Endothelial cell of umbilical vein (primary cell): ENCODE results near the gene NUB1. TPM values are rescaled to one million over a fixed set of nuclear protein-coding genes. Genes with fewer than 3 reads are reported as not detected.

ENCODE experiments used
- BruUV-seq: library from RNA; stranded (reverse); fragments of 400-500 nt; replicated peaks from 2 replicates; lab custom pipeline; 2021; lab: Mats Ljungman, UMichigan
- CTCF ChIA-PET: fragments of 300-600, 350-600 bp; sonication (Branson Sonifier 250); formaldehyde crosslinking; loops from one replicate; lab custom pipeline; 2021; ENCODE audit warnings: antibody characterized with exemption, inconsistent platforms; lab: Charles Lee
- POLR2A ChIA-PET: fragments of 300-600, 350-600 bp; sonication (Branson Sonifier 250); formaldehyde crosslinking; loops from one replicate; lab custom pipeline; 2021; ENCODE audit warnings: antibody characterized with exemption, inconsistent platforms; lab: Charles Lee
- DNase-seq: peaks from one replicate; pipeline ENCODE4 v3.0.0-alpha.2; 2011; ENCODE audit warnings: low read depth, low spot score
- FAIRE-seq: peaks from 2 replicates; lab custom pipeline; 2011; peaks lifted over from hg19 to GRCh38; lab: Jason Lieb, UNC
- H2AFZ ChIP-seq: 2 replicates; pipeline ENCODE4 v1.6.0; 2012; ENCODE audit warnings: low read depth, low read length, control low read depth, inconsistent platforms
- H3K27ac ChIP-seq: 2 replicates; pipeline ENCODE4 v1.5.1; 2011; ENCODE audit warnings: low read depth, mild to moderate bottlenecking, control low read depth, low read length, moderate library complexity; ENCODE audit not compliant: insufficient read depth
- H3K27me3 ChIP-seq, 2 experiments: 2 replicates each; pipeline versions ENCODE4 v1.6.0 to v1.6.1; 2011; ENCODE audit warnings: low read length in 2 of 2, mixed read lengths in 1 of 2; ENCODE audit not compliant: control insufficient read depth in 2 of 2, insufficient read depth in 2 of 2
- H3K36me3 ChIP-seq, 2 experiments: 2 replicates in 1 of 2; 3 replicates in 1 of 2; pipeline ENCODE4 v1.5.1; 2011; ENCODE audit warnings: low read length in 2 of 2, mild to moderate bottlenecking in 1 of 2, moderate library complexity in 1 of 2; ENCODE audit not compliant: control insufficient read depth in 2 of 2, insufficient read depth in 2 of 2; ENCODE audit errors: extremely low read depth in 1 of 2
- H3K4me1 ChIP-seq: 3 replicates; pipeline ENCODE4 v1.5.1; 2011; ENCODE audit warnings: mild to moderate bottlenecking, low read length; ENCODE audit not compliant: control insufficient read depth, insufficient read depth; ENCODE audit errors: extremely low read depth
- H3K4me2 ChIP-seq: 2 replicates; pipeline ENCODE4 v1.6.1; 2011; ENCODE audit warnings: low read length, control low read depth, mixed read lengths; ENCODE audit not compliant: insufficient read depth
- H3K4me3 ChIP-seq, 3 experiments: fragments of 200-600 bp in 1 of 3; sonication (generic), shearing (Covaris generic) in 1 of 3; replicated peaks in 1 of 3; 2 replicates each; pipeline ENCODE4 v1.5.1; 2011 to 2016; ENCODE audit warnings: control low read depth in 3 of 3, low read length in 3 of 3, mild to moderate bottlenecking in 2 of 3, inconsistent platforms in 1 of 3, low read depth in 1 of 3, moderate library complexity in 1 of 3; ENCODE audit not compliant: insufficient read depth in 1 of 3
- H3K79me2 ChIP-seq: 2 replicates; pipeline ENCODE4 v1.6.0; 2012; ENCODE audit warnings: low read length, inconsistent platforms; ENCODE audit not compliant: control insufficient read depth, insufficient read depth
- H3K9ac ChIP-seq: replicated peaks from 2 replicates; pipeline ENCODE3; 2011; ENCODE audit warnings: low read length, control low read depth; ENCODE audit not compliant: insufficient read depth; ENCODE audit errors: extremely low read depth
- H3K9me1 ChIP-seq: replicated peaks from 3 replicates; pipeline ENCODE4 v1.6.0; 2011; ENCODE audit warnings: mild to moderate bottlenecking, low read length; ENCODE audit not compliant: control insufficient read depth, insufficient read depth; ENCODE audit errors: extremely low read depth
- H3K9me3 ChIP-seq: replicated peaks from 2 replicates; pipeline ENCODE4 v1.5.1; 2012; ENCODE audit warnings: low read length, inconsistent platforms; ENCODE audit not compliant: control insufficient read depth, insufficient read depth
- H4K20me1 ChIP-seq: replicated peaks from 2 replicates; pipeline ENCODE3; 2011; ENCODE audit warnings: mild to moderate bottlenecking, low read length; ENCODE audit not compliant: control insufficient read depth, insufficient read depth; ENCODE audit errors: extremely low read depth
- EZH2 ChIP-seq: IDR thresholded peaks from 2 replicates; pipeline ENCODE4 v1.6.1; 2012; ENCODE audit warnings: borderline replicate concordance, low read depth, mild to moderate bottlenecking, moderate library complexity, low read length, inconsistent platforms; ENCODE audit not compliant: severe bottlenecking
- FOS ChIP-seq: IDR thresholded peaks from 2 replicates; pipeline ENCODE4 v1.6.1; 2011; ENCODE audit warnings: mild to moderate bottlenecking, low read length, moderate library complexity, borderline replicate concordance; ENCODE audit not compliant: insufficient read depth
- GATA2 ChIP-seq: IDR thresholded peaks from 2 replicates; pipeline ENCODE4 v1.7.0; 2011; ENCODE audit warnings: low read depth, mild to moderate bottlenecking, moderate library complexity, mixed read lengths, low read length; ENCODE audit not compliant: insufficient read length, insufficient read depth
- JUN ChIP-seq: IDR thresholded peaks from 2 replicates; pipeline ENCODE4 v1.6.1; 2011; ENCODE audit warnings: borderline replicate concordance, low read depth; ENCODE audit not compliant: insufficient read length, insufficient read depth
- MAX ChIP-seq: IDR thresholded peaks from 2 replicates; pipeline ENCODE4 v1.6.1; 2011; ENCODE audit not compliant: insufficient read depth, insufficient read length
- MYC ChIP-seq: IDR thresholded peaks from one replicate; pipeline ENCODE4 v1.6.1; 2011; ENCODE audit warnings: mild to moderate bottlenecking, low read depth, low read length
- POLR2A ChIP-seq: IDR thresholded peaks from 2 replicates; pipeline ENCODE4 v1.6.1; 2012; ENCODE audit warnings: low read depth, mild to moderate bottlenecking, control low read depth, low read length
- POLR2AphosphoS5 ChIP-seq: IDR thresholded peaks from 2 replicates; pipeline ENCODE4 v1.6.1; 2012; ENCODE audit warnings: low read depth, mild to moderate bottlenecking, control low read depth, low read length, moderate library complexity; ENCODE audit not compliant: insufficient read depth
- dilution Hi-C: fragments of 300-500 bp; cut with MboI; formaldehyde crosslinking; loops from one replicate; pipeline ENCODE4 v1.15.0; 2019; ENCODE audit warnings: low sequenced_read_pairs; ENCODE audit not compliant: extremely low pct_ligation_motif_present
- intact Hi-C: fragments of 100-400 bp; cut with micrococcal nuclease; formaldehyde crosslinking; loops from one replicate; pipeline ENCODE4 v1.10.0; 2022
- polyA plus RNA-seq, 4 experiments: library from polyadenylated mRNA; depleted of rRNA in 3 of 4; stranded (reverse) in 3 of 4; unstranded in 1 of 4; fragments of >200 nt; gene quantifications; 2 replicates each; pipeline versions ENCODE4 v1.2.1 to v1.2.3, GENCODE V29; 2011 to 2012; ENCODE audit warnings: missing spikeins in 1 of 4
- total RNA-seq: library from RNA; stranded (reverse); gene quantifications from 2 replicates; pipeline ENCODE4 v1.2.3, GENCODE V29; 2021
- TF ChIP-seq, protein P1 (sequence below), 2 donors: IDR thresholded peaks; 1 replicate in 1 of 2; 2 replicates in 1 of 2; pipeline ENCODE4 v1.5.1; 2011; ENCODE audit warnings: low read length in 2 of 2, mild to moderate bottlenecking in 2 of 2, moderate library complexity in 2 of 2, control low read depth in 1 of 2, inconsistent platforms in 1 of 2, low read depth in 1 of 2; ENCODE audit not compliant: insufficient read depth in 1 of 2; ENCODE audit errors: extremely low read depth in 1 of 2

NUB1 gene
- total and polyA plus RNA-seq, 2 donors (not counting 3 experiments of a cell fraction or from before 2014, with no cell fraction given), result 28.0 to 46.2 TPM

- POLR2A ChIA-PET, result no interaction called here
These were observed 50.8 kb downstream of the NUB1 start for GRCh38 chr7:151392426-151392825.

DNA sequence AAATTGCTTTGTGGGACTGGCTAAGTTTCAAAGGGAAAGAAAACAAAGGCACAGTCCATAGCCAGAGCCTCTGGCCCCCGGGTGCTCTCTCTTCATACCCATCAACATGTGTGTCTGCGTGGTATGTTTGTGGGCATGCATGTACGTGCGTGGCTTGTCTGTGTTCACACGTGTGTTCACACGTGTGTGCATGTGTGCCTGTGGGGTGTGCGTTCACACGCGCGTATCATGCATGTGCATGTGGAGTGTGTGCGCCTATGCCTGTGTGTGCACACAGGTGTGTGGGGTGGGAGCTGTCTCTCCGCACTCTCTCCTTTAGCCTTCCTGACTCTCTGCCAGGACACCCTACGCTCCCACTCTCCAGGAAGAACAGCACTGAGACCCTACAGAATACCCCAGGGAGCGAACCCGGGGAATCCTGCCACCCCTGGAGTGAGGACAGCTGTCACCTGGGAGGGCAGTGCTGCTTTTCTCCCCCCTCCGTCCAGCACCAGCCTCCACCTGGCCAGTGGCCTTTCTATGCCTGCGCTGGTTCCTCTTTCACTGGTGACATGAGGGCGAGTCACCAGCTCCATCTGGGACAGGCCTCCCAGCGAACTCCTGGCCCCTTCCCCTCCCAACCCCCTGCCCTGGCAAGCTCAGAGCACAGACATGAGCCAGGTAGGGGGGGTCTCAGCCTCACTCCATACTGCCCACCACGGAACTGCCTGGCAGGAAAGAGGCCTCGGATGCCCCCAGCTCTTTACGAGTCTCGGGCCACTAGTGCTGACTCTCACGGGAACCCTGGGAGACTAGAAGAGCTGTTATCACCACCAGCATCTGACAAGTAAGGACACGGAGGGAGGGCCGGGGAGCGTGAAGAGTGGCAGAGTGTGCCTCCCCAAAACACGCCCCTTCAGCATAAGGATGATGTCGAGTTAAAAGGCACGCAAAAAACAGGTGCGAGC is 51.7 kb downstream of the NUB1 start:
- Histone ChIP-seq H3K4me1 (no peaks in the 10 kb centered on the region), H3K36me3 (no peaks in the 10 kb centered on the region), H3K79me2 (no peaks in the 10 kb centered on the region), H3K9me3 (no peaks in the 10 kb centered on the region), H3K27ac (no peak overlapping the region), H3K4me2 (no peak overlapping the region), H3K4me3 (no peak overlapping the region), H2AFZ (no peak overlapping the region), H3K27me3 (no peaks in the 10 kb centered on the region), H4K20me1 (no peaks in the 10 kb centered on the region), H3K9ac (no peak overlapping the region), H3K9me1 (no peaks in the 10 kb centered on the region)
- FAIRE-seq (no peak), DNase-seq (no peak)
- TF ChIP-seq POLR2A, result no peak
- no peak for TF ChIP-seq POLR2AphosphoS5
- TF ChIP-seq MAX, result no peak
- TF ChIP-seq FOS, result no peak
- TF ChIP-seq, protein P1, sequence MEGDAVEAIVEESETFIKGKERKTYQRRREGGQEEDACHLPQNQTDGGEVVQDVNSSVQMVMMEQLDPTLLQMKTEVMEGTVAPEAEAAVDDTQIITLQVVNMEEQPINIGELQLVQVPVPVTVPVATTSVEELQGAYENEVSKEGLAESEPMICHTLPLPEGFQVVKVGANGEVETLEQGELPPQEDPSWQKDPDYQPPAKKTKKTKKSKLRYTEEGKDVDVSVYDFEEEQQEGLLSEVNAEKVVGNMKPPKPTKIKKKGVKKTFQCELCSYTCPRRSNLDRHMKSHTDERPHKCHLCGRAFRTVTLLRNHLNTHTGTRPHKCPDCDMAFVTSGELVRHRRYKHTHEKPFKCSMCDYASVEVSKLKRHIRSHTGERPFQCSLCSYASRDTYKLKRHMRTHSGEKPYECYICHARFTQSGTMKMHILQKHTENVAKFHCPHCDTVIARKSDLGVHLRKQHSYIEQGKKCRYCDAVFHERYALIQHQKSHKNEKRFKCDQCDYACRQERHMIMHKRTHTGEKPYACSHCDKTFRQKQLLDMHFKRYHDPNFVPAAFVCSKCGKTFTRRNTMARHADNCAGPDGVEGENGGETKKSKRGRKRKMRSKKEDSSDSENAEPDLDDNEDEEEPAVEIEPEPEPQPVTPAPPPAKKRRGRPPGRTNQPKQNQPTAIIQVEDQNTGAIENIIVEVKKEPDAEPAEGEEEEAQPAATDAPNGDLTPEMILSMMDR (IDR thresholded peaks at IDR 0.05; ENCODE audit: extremely low read depth in 1 of 2, insufficient read depth in 1 of 2, low read depth in 1 of 2, low read length in 2 of 2), result no peak
- TF ChIP-seq MYC, result no peak
- no peak for TF ChIP-seq JUN
- no peak for TF ChIP-seq EZH2
- TF ChIP-seq GATA2, result no peak
- BruUV-seq, result no TSS peak
- intact Hi-C loops (no loop called here), dilution Hi-C loops (no loop called here)
- ChIA-PET CTCF (interaction anchor here (1.2 kb wide), 1 partner anchor 55 kb away, joined by 4 read pairs; no protein-coding TSS in a partner anchor), POLR2A (no interaction called here)

More at GRCh38 chr7:151392426-151392825, 50.8 kb downstream of the NUB1 start:
- Histone ChIP-seq H3K9ac (no peak overlapping the region), H3K79me2 (no peaks in the 10 kb centered on the region), H3K9me3 (no peaks in the 10 kb centered on the region), H2AFZ (no peak overlapping the region), H3K4me3 (no peak overlapping the region), H3K27me3 (no peaks in the 10 kb centered on the region), H3K4me1 (no peaks in the 10 kb centered on the region), H3K9me1 (no peaks in the 10 kb centered on the region), H3K36me3 (no peaks in the 10 kb centered on the region), H3K27ac (no peak overlapping the region), H4K20me1 (no peaks in the 10 kb centered on the region), H3K4me2 (no peak overlapping the region)
- no peak for FAIRE-seq
- CTCF ChIA-PET, result no interaction called here
- TF ChIP-seq EZH2, result no peak
- no peak for TF ChIP-seq GATA2
- TF ChIP-seq MYC, result no peak
- TF ChIP-seq FOS, result no peak
- no peak for TF ChIP-seq POLR2A
- TF ChIP-seq POLR2AphosphoS5, result no peak
- dilution Hi-C loops (no loop called here), intact Hi-C loops (no loop called here)
- no peak for DNase-seq
- no TSS peak for BruUV-seq
